HepG2 (cell line): ENCODE results near the gene SPAG9. TPM values are rescaled to one million over a fixed set of nuclear protein-coding genes. Genes with fewer than 3 reads are reported as not detected.
A peak's percentile ranks its signal among the peaks of the same experiment; 100 is the strongest.

Source experiments
- CREB1 ChIP-seq, 2 experiments: fragments of 450-650 bp in 1 of 2; IDR thresholded peaks; 2 replicates each; pipeline ENCODE4 v1.6.1; 2016 to 2017; ENCODE audit warnings: control low read depth in 1 of 2, mild to moderate bottlenecking in 1 of 2, missing compliant biosample characterization in 1 of 2, missing genetic modification characterization in 1 of 2
- FOXC1 ChIP-seq: sonication (generic); formaldehyde crosslinking; IDR thresholded peaks from 2 replicates; pipeline ENCODE4 v1.8.0; 2022; ENCODE audit warnings: mild to moderate bottlenecking, missing genetic modification reagents, borderline replicate concordance
- HHEX ChIP-seq: IDR thresholded peaks from 2 replicates; pipeline ENCODE4 v1.6.1; 2016; ENCODE audit warnings: control low read depth
- HNF4G ChIP-seq, 2 experiments: sonication (generic) in 1 of 2; formaldehyde crosslinking in 1 of 2; IDR thresholded peaks; 2 replicates each; pipeline versions ENCODE4 v1.4.0 to v1.6.1; 2011 to 2020; ENCODE audit warnings: borderline replicate concordance in 2 of 2, low read depth in 2 of 2, mild to moderate bottlenecking in 2 of 2, low read length in 1 of 2, missing genetic modification reagents in 1 of 2, moderate library complexity in 1 of 2
- KDM2A ChIP-seq: sonication (generic); formaldehyde crosslinking; IDR thresholded peaks from 2 replicates; pipeline ENCODE4 v1.4.0; 2020; ENCODE audit warnings: low read depth, missing genetic modification reagents, borderline replicate concordance
- MTA1 ChIP-seq: sonication (generic); formaldehyde crosslinking; IDR thresholded peaks from 2 replicates; pipeline ENCODE4 v1.4.0; 2020; ENCODE audit warnings: missing genetic modification reagents, mild to moderate bottlenecking, borderline replicate concordance
- PAF1 ChIP-seq: IDR thresholded peaks from 2 replicates; pipeline ENCODE4 v1.6.1; 2016; ENCODE audit warnings: missing genetic modification reagents, missing compliant biosample characterization
- TCF7 ChIP-seq: sonication (generic); IDR thresholded peaks from 2 replicates; pipeline ENCODE4 v1.6.1; 2016; ENCODE audit warnings: antibody characterized with exemption, low read depth
- ZNF724P ChIP-seq: sonication (generic); formaldehyde crosslinking; IDR thresholded peaks from 2 replicates; pipeline ENCODE4 v1.8.0; 2022; ENCODE audit warnings: missing genetic modification reagents, borderline replicate concordance
- polyA plus RNA-seq, 8 experiments: library from polyadenylated mRNA; depleted of rRNA in 3 of 8; stranded (reverse) in 7 of 8; unstranded in 1 of 8; fragments of >200 nt; fragmentation: Illumina TruSeq in 4 of 8; extraction: Trizol in 4 of 8; gene quantifications; 2 replicates each; pipeline versions ENCODE4 v1.2.1 to v1.2.3, GENCODE V29; 2011 to 2016; ENCODE audit warnings: low read depth in 4 of 8, missing spikeins in 1 of 8, mixed read lengths in 1 of 8; ENCODE audit not compliant: insufficient read depth in 1 of 8
- total RNA-seq, 5 experiments: library from RNA; depleted of rRNA; stranded (reverse); fragments of >200 nt; fragmentation: Illumina TruSeq; extraction: Trizol; gene quantifications; 2 replicates each; pipeline ENCODE4 v1.2.3, GENCODE V29; 2016; ENCODE audit warnings: low read depth in 1 of 5
- TF ChIP-seq, protein P1 (sequence below): sonication (generic); formaldehyde crosslinking; IDR thresholded peaks from 2 replicates; pipeline ENCODE4 v1.4.0; 2020; ENCODE audit warnings: mild to moderate bottlenecking, missing genetic modification reagents, borderline replicate concordance
- TF ChIP-seq, protein P2 (sequence below): sonication (generic); formaldehyde crosslinking; IDR thresholded peaks from 2 replicates; pipeline ENCODE4 v1.5.0; 2020; ENCODE audit warnings: missing genetic modification reagents, mild to moderate bottlenecking, borderline replicate concordance
- TF ChIP-seq, protein P3 (sequence below): sonication (generic); formaldehyde crosslinking; IDR thresholded peaks from 2 replicates; pipeline ENCODE4 v1.4.0; 2020; ENCODE audit warnings: missing genetic modification reagents
- TF ChIP-seq, protein P4 (sequence below): sonication (generic); formaldehyde crosslinking; IDR thresholded peaks from 2 replicates; pipeline ENCODE4 v1.4.0; 2020; ENCODE audit warnings: missing genetic modification reagents
- TF ChIP-seq, protein P5 (sequence below): IDR thresholded peaks from 2 replicates; pipeline ENCODE4 v1.6.1; 2012; ENCODE audit warnings: inconsistent platforms

SPAG9 gene
- total and polyA plus RNA-seq, 2 of the 13 experiments (the other 11 are each of a cell fraction or from before 2014, with no cell fraction given): 43.2 to 78.6 TPM

DNA sequence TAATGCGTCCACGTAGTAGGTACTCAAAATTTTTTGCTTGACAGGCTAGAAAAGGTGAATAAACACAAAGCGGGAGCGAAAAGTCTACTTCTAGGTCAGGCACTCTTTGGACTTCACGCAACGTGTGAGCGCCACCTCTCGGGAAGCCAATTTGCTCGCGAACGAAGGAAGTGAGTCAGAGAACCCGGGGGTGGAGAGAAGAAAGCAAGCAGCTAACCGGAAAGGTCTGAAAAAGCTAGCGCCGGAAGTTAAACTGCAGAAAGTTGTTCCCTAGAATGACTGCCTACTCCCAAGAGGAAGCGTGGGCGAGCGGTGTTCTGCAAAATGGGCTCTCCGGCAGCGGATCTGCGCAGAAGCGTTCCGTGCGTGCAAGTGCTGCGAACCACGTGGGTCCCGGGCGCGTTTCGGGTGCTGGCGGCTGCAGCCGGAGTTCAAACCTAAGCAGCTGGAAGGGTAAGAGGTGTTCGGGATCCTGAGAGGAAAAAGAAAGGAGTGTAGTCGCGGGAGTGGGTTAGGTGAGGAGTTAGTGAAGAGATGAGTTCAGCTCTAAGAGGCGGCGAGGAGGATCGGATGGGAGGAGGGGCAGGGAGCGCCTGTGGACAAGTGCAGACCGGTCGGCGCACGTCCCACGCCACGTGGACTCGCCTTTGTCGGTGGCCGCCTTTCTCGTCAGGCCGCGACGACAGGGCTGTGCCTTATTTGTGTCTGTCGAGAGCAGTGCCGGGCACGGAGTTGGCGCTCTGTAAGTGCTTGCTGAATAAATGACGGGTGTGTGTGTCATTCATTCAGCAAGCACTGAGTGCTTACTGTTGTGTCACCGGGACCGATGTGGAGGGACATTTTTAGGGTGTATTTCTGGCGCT, 32.8 kb upstream of the SPAG9 start, which contains the start of gene NME1 (continued):
- TF ChIP-seq, protein P1, sequence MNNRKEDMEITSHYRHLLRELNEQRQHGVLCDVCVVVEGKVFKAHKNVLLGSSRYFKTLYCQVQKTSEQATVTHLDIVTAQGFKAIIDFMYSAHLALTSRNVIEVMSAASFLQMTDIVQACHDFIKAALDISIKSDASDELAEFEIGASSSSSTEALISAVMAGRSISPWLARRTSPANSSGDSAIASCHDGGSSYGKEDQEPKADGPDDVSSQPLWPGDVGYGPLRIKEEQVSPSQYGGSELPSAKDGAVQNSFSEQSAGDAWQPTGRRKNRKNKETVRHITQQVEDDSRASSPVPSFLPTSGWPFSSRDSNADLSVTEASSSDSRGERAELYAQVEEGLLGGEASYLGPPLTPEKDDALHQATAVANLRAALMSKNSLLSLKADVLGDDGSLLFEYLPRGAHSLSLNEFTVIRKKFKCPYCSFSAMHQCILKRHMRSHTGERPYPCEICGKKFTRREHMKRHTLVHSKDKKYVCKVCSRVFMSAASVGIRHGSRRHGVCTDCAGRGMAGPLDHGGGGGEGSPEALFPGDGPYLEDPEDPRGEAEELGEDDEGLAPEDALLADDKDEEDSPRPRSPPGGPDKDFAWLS (CRISPR knock-in tag): peak; percentile 98
- TF ChIP-seq CREB1 (IDR thresholded peaks at IDR 0.05): peak; percentile 82
- peak; percentile 94 for TF ChIP-seq CREB1 (CRISPR knock-in tag; IDR thresholded peaks at IDR 0.05)
- peak; percentile 99 for TF ChIP-seq ZNF724P
- TF ChIP-seq HHEX (CRISPR knock-in tag): peak; percentile 19; the same call in 1 of the 2 replicates
- TF ChIP-seq TCF7: no peak; the same call in 1 of the 2 replicates
- TF ChIP-seq, protein P2, sequence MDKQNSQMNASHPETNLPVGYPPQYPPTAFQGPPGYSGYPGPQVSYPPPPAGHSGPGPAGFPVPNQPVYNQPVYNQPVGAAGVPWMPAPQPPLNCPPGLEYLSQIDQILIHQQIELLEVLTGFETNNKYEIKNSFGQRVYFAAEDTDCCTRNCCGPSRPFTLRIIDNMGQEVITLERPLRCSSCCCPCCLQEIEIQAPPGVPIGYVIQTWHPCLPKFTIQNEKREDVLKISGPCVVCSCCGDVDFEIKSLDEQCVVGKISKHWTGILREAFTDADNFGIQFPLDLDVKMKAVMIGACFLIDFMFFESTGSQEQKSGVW: no peak
- no peak for TF ChIP-seq PAF1 (CRISPR knock-in tag)
- TF ChIP-seq KDM2A: peak; percentile 99
- peak; percentile 98 for TF ChIP-seq MTA1 (CRISPR knock-in tag)
- TF ChIP-seq, protein P3, sequence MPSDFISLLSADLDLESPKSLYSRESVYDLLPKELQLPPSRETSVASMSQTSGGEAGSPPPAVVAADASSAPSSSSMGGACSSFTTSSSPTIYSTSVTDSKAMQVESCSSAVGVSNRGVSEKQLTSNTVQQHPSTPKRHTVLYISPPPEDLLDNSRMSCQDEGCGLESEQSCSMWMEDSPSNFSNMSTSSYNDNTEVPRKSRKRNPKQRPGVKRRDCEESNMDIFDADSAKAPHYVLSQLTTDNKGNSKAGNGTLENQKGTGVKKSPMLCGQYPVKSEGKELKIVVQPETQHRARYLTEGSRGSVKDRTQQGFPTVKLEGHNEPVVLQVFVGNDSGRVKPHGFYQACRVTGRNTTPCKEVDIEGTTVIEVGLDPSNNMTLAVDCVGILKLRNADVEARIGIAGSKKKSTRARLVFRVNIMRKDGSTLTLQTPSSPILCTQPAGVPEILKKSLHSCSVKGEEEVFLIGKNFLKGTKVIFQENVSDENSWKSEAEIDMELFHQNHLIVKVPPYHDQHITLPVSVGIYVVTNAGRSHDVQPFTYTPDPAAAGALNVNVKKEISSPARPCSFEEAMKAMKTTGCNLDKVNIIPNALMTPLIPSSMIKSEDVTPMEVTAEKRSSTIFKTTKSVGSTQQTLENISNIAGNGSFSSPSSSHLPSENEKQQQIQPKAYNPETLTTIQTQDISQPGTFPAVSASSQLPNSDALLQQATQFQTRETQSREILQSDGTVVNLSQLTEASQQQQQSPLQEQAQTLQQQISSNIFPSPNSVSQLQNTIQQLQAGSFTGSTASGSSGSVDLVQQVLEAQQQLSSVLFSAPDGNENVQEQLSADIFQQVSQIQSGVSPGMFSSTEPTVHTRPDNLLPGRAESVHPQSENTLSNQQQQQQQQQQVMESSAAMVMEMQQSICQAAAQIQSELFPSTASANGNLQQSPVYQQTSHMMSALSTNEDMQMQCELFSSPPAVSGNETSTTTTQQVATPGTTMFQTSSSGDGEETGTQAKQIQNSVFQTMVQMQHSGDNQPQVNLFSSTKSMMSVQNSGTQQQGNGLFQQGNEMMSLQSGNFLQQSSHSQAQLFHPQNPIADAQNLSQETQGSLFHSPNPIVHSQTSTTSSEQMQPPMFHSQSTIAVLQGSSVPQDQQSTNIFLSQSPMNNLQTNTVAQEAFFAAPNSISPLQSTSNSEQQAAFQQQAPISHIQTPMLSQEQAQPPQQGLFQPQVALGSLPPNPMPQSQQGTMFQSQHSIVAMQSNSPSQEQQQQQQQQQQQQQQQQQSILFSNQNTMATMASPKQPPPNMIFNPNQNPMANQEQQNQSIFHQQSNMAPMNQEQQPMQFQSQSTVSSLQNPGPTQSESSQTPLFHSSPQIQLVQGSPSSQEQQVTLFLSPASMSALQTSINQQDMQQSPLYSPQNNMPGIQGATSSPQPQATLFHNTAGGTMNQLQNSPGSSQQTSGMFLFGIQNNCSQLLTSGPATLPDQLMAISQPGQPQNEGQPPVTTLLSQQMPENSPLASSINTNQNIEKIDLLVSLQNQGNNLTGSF (CRISPR knock-in tag): peak; percentile 93
- TF ChIP-seq FOXC1 (CRISPR knock-in tag): peak; percentile 91
- TF ChIP-seq, protein P4, sequence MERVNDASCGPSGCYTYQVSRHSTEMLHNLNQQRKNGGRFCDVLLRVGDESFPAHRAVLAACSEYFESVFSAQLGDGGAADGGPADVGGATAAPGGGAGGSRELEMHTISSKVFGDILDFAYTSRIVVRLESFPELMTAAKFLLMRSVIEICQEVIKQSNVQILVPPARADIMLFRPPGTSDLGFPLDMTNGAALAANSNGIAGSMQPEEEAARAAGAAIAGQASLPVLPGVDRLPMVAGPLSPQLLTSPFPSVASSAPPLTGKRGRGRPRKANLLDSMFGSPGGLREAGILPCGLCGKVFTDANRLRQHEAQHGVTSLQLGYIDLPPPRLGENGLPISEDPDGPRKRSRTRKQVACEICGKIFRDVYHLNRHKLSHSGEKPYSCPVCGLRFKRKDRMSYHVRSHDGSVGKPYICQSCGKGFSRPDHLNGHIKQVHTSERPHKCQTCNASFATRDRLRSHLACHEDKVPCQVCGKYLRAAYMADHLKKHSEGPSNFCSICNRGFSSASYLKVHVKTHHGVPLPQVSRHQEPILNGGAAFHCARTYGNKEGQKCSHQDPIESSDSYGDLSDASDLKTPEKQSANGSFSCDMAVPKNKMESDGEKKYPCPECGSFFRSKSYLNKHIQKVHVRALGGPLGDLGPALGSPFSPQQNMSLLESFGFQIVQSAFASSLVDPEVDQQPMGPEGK (CRISPR knock-in tag): peak; percentile 77
- TF ChIP-seq, protein P5, sequence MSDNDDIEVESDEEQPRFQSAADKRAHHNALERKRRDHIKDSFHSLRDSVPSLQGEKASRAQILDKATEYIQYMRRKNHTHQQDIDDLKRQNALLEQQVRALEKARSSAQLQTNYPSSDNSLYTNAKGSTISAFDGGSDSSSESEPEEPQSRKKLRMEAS: peak; percentile 100
- peak; percentile 43; the same call in 1 of the 2 replicates for TF ChIP-seq HNF4G (IDR thresholded peaks at IDR 0.05; ENCODE audit: borderline replicate concordance, low read depth, low read length)
- peak; percentile 89 for TF ChIP-seq HNF4G (CRISPR knock-in tag; IDR thresholded peaks at IDR 0.05; ENCODE audit: borderline replicate concordance, low read depth)
